ENCODE data around the gene PLK3.
"Not testable (repeated sequence)": the region's sequence is repeated elsewhere in the genome, so short reads cannot be mapped to it uniquely, and the experiment has no call there.

The PLK3 gene

GRCh38 chr1:44829506-44830384, 29.6 kb downstream of the PLK3 start:
- DNase-seq = no peak

DNA sequence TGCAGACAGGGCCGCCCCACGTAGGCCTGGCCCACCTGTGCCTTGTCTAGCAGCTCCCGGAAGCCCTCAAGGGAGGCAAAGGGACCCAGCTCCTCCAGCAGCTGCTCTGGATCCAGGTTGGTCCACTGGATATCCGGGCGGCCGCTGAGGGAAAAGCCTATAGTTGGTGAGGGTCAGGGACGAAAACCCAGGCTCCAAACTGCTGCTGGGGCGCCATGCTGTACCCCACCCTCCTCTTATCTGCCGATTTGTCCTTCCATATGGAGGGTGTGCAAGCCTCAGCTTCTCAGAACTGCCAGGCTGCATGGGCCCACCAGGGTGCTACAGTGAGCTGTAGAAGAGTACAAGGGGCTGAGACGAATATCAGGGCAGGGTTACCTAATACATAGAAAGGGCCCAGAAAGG, 30.7 kb downstream of the PLK3 start:
- DNase-seq = no peak

- DNase-seq = peak in 1 of 2 experiments; percentile 26
These were observed 31.3 kb downstream of the PLK3 start for GRCh38 chr1:44831516-44831915.

- no peak for DNase-seq
These were observed 32.0 kb downstream of the PLK3 start for GRCh38 chr1:44832056-44832705.

- no peak for DNase-seq
These were observed 34.2 kb downstream of the PLK3 start for GRCh38 chr1:44834328-44834727.

- DNase-seq = peak; percentile 86 to 94
These were observed 35.8 kb downstream of the PLK3 start for GRCh38 chr1:44835738-44836675.

GRCh38 chr1:44838294-44838693, 38.1 kb downstream of the PLK3 start:
- not testable (repeated sequence) for DNase-seq

DNA sequence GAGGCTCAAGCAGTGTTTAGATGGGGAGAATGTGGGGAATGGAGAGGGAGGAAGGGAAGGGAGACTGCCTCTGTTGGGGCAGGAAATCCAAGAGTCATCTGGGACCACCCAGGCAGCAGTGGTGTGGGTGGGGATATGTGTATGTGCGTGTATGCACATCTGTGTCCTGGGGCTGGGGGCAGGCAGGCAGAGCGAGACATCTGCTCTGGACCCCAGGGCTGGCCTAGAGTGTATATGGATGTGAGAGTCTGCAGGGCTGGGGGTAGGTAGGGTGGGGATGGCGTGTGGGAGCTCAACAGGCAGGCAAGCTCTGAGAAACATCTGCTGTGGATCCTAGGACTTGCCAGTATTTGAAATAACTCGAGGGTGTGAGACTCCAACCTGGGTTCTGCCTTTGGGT, 39.4 kb downstream of the PLK3 start:
- DNase-seq = no peak

DNA sequence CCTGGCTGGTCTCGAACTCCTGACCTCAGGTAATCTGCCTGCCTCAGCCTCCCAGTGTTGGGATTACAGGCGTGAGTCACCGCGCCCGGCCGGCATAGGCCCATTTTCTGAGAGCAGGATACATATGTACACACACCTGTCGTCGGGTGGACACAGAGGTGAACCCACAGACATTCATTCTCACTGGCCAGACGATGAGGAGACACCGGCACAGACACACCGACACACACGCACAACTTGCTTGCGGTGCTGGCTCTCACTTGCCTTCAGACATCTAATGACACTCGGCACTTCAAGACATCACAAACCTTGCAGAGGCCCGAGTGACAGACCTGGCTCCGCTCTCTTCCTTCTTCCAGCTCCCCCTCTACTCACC, 42.3 kb downstream of the PLK3 start:
- DNase-seq = peak in 1 of 2 experiments; percentile 21

- peak; percentile 82 to 87 for DNase-seq
These were observed 42.9 kb downstream of the PLK3 start, which contains the start of gene PTCH2 for GRCh38 chr1:44842862-44843655. Gene PTCH2, minus strand, starts transcription at chr1:44843253. Its CDS starts 321 bp downstream, at chr1:44842932.

DNA sequence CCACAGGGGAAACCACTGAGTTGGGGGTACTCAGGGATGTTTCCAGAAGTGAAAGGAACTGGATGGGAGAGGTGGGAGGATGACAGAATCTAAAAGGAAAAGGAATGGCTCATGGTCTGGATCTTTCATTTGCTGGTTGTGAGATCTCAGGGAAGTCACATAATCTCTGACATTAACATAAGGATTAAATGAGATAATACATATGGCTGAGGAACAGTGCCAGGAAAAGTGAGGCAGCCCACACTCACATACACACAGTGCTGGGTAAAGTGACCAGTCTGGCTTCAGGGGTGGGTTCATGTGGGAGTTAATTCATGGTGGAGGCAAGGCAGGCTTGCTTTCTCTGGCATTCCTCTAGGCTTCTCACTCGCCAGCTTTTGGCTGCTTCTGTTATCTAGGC, 46.8 kb downstream of the PLK3 start:
- DNase-seq = no peak

DNA sequence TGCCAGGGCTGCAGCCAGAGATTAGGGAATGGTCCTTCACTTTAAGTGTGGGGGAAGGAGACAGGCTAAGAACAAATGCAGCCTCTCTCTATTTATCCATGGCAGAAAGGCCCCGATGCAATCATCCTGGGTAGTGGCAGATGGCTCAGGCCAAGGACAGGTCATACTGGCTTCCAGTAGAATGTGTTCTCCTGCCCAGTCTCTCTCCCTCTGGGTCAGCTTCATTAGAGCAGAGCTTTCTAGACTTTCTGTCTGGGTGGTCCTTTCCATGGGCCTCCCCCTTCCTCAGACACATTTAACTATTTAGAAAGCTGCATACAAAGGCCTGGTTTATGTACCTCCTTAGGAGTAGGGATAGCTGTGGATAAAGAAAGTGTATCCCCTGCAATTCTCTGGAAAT, 47.7 kb downstream of the PLK3 start:
- no peak for DNase-seq

- DNase-seq = no peak
These were observed 48.4 kb downstream of the PLK3 start for GRCh38 chr1:44848456-44849181.

DNA sequence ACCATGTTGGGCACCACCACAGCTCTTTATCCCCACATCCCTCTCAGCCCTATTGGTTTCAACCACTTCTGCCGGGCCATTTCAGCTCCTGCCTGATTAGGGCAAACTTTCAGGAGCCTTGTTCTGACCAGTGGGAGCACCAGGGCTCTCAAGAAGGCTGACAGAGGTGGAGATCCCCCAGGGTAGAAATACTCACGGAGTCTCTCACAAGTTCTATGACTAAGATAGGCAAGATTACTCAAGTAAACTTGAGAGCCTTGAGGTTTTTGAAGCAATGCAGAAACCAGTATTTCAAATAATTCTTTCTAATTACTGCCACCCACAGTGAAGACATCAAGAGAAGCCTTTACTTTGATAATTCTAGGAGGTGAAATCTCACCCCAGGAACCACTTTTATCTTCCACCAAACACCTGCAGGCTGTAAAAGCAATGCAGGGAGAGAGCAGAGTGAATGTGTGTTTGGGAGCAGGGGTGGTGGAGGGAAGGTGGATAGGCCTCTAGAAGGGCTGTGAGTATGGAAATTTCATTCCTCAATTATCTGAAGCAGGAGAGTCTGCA, 49.5 kb downstream of the PLK3 start:
- DNase-seq = no peak

DNA sequence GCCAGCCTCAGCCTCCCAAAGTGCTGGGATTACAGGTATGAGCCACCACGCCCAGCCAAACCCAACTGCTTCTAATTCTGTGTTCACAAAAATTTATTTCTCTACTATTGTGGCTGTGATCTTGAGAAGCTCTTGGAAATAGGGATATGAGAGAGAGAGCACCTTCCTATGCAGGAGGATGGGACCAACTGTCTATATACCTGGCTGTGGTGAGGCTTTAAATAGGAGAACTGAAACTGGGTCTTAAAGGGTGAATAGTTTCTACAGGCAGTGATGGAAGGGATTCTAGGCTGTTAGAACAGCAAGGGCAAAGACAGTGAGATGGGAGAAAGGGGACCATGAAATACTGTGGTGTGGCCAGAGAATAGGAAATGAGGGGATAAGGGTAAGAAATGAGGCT, 51.1 kb downstream of the PLK3 start:
- DNase-seq = no peak

DNA sequence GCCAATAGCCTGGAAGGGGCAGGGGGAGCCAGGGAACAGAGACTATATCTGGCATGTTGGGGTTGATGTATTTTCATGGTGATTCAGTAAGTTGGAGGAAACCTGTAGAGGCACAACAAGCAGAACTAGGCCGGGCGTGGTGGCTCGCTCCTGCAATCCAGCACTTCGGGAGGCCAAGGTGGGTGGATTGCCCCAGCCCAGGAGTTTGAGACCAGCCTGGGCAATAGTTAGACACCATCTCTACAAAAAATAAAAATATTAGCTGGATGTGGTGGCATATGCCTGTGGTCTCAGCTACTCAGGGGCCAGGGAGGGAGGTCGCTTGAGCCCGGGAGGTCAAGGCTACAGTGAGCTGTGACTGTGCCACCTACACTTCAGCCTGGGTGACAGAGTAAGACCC, 53.0 kb downstream of the PLK3 start:
- no peak for DNase-seq

- no peak for DNase-seq
These were observed 54.8 kb downstream of the PLK3 start for GRCh38 chr1:44854970-44855369.
